Common myeloid progenitor, CD34-positive (primary cell): ENCODE measurements around the gene SLC44A4.

ENCODE experiments used
- CTCF ChIA-PET: fragments of 350-600 bp; sonication (Branson Sonifier 250); formaldehyde crosslinking; loops from one replicate; lab custom pipeline; 2021; ENCODE audit warnings: antibody characterized with exemption; lab: Charles Lee
- POLR2A ChIA-PET: fragments of 350-600 bp; sonication (Branson Sonifier 250); formaldehyde crosslinking; loops from one replicate; lab custom pipeline; 2021; ENCODE audit warnings: antibody characterized with exemption; lab: Charles Lee
- DNase-seq, 3 donors: peaks; one replicate each; pipeline versions ENCODE4 v3.0.0 to v3.0.0-alpha.2; 2013
- H3K27ac ChIP-seq, 2 experiments: 1 replicate in 1 of 2; 2 replicates in 1 of 2; pipeline ENCODE4 v1.7.0; 2013; ENCODE audit warnings: inconsistent platforms in 2 of 2, low read length in 2 of 2, mild to moderate bottlenecking in 2 of 2, low read depth in 1 of 2, moderate library complexity in 1 of 2; ENCODE audit not compliant: severe bottlenecking in 2 of 2, insufficient read depth in 1 of 2, poor library complexity in 1 of 2
- H3K27me3 ChIP-seq, 5 experiments: replicated peaks in 2 of 5; 1 replicate in 3 of 5; 2 replicates in 2 of 5; pipeline versions ENCODE4 v1.6.1 to v1.7.0; 2013; ENCODE audit warnings: low read length in 4 of 5, mild to moderate bottlenecking in 2 of 5, moderate library complexity in 2 of 5, inconsistent platforms in 1 of 5; ENCODE audit not compliant: insufficient read depth in 5 of 5, control insufficient read depth in 4 of 5
- H3K36me3 ChIP-seq, 4 experiments: 1 replicate in 2 of 4; 2 replicates in 2 of 4; pipeline versions ENCODE4 v1.6.1 to v1.7.0; 2013; ENCODE audit warnings: low read length in 3 of 4, control low read depth in 1 of 4, mild to moderate bottlenecking in 1 of 4; ENCODE audit not compliant: control insufficient read depth in 4 of 4, insufficient read depth in 4 of 4
- H3K4me1 ChIP-seq, 4 experiments: 1 replicate in 3 of 4; 2 replicates in 1 of 4; pipeline versions ENCODE4 v1.6.1 to v1.7.1; 2013; ENCODE audit warnings: low read length in 3 of 4, mild to moderate bottlenecking in 3 of 4, control low read depth in 1 of 4, inconsistent platforms in 1 of 4, moderate library complexity in 1 of 4; ENCODE audit not compliant: control insufficient read depth in 4 of 4, insufficient read depth in 4 of 4; ENCODE audit errors: control extremely low read depth in 1 of 4
- H3K4me3 ChIP-seq, 7 experiments: 1 replicate in 4 of 7; 2 replicates in 3 of 7; pipeline versions ENCODE4 v1.5.1 to v1.7.0; 2013; ENCODE audit warnings: mild to moderate bottlenecking in 7 of 7, low read length in 6 of 7, moderate library complexity in 6 of 7, inconsistent platforms in 2 of 7, low read depth in 2 of 7, control low read depth in 1 of 7; ENCODE audit not compliant: insufficient read depth in 4 of 7, control insufficient read depth in 1 of 7; ENCODE audit errors: extremely low read depth in 1 of 7
- H3K9me3 ChIP-seq, 5 experiments: 1 replicate in 4 of 5; 2 replicates in 1 of 5; pipeline versions ENCODE4 v1.6.1 to v1.7.1; 2013; ENCODE audit warnings: low read length in 4 of 5, mild to moderate bottlenecking in 2 of 5, inconsistent platforms in 1 of 5, low read depth in 1 of 5, moderate library complexity in 1 of 5; ENCODE audit not compliant: control insufficient read depth in 4 of 5, insufficient read depth in 2 of 5; ENCODE audit errors: control extremely low read depth in 1 of 5
- WGBS: methylation state at CpG from one replicate; pipeline ENCODE4 v1.1.5; 2013; ENCODE audit not compliant: insufficient coverage; 5-methylcytosine and 5-hydroxymethylcytosine counted together

SLC44A4 gene

DNA sequence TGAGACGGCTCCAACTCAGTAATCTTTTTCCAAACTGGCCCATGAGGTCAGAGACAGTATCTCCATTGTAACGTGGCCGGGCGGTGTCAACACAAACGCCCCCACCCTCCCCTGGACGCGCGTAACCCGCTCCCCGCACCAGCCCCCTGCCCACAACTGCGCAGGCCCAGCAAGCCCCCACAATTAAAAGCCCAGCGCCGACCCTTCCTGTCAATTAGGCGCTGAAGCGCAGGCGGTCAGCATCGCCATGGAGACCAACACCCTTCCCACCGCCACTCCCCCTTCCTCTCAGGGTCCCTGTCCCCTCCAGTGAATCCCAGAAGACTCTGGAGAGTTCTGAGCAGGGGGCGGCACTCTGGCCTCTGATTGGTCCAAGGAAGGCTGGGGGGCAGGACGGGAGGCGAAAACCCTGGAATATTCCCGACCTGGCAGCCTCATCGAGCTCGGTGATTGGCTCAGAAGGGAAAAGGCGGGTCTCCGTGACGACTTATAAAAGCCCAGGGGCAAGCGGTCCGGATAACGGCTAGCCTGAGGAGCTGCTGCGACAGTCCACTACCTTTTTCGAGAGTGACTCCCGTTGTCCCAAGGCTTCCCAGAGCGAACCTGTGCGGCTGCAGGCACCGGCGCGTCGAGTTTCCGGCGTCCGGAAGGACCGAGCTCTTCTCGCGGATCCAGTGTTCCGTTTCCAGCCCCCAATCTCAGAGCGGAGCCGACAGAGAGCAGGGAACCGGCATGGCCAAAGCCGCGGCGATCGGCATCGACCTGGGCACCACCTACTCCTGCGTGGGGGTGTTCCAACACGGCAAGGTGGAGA is 63.6 kb downstream of the SLC44A4 start, which contains the start of the genes HSPA1A and HSPA1L:
Gene HSPA1A (plus strand): TSS at position 519 of the 814 bp plus-strand sequence. CDS start 214 bp downstream, at position 733.
Gene HSPA1L (minus strand): TSS at position 259 of the 814 bp plus-strand sequence. CDS start 3,311 bp downstream, outside the sequence.
- H3K27ac ChIP-seq = peak within 1 kb of the TSS; percentile 58 to 83
- H3K4me1 ChIP-seq = peaks cover 16 to 38% (median 27%) of the 10 kb centered on the region in 4 experiments
- ChIA-PET CTCF (interaction anchor here (0.7 to 3.9 kb wide), 8 partner anchors 10 to 85 kb away, joined by 3 to 13 read pairs (median 4); partner anchors contain the start of genes DDAH2, HSPA1B and VARS1), POLR2A (interaction anchor here (0.8 to 1.9 kb wide), 4 partner anchors 9 to 19 kb away, joined by 4 to 14 read pairs (median 6); partner anchors contain the start of genes HSPA1B, LSM2 and VARS1)
- H3K4me3 ChIP-seq = peak within 1 kb of the TSS; percentile 69 to 98 (median 88)
- H3K9me3 ChIP-seq = no peaks in the 10 kb centered on the region
- H3K36me3 ChIP-seq = no peaks in the 10 kb centered on the region
- no peaks in the 10 kb centered on the region for H3K27me3 ChIP-seq
- 0% methylated on average over 34 of the region's 56 CpGs for WGBS
- DNase-seq = peak; percentile 86 to 91 (median 90)

DNA sequence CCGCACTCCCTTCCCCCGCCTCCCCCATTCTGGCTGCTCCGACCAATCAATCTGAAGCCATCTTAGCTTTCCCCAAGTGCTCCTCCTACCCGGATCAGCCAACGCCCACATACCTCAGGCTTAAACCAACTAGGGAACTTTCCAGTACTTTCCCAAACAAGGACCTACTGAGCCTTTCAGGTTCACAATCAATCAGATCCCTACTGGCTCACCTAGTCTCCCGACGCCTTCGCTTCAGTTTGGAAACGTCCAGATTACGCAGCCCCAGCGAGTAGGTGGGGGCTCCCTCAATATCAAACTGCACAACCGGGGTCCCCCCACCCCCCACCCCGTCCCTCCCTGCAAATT is 64.1 kb downstream of the SLC44A4 start:
- CTCF ChIA-PET = interaction anchor here (1.0 to 3.9 kb wide), 8 partner anchors 11 to 85 kb away, joined by 3 to 13 read pairs (median 6); partner anchors contain the start of genes HSPA1B and VARS1
- peaks cover 16 to 38% (median 24%) of the 10 kb centered on the region in 4 experiments for H3K4me1 ChIP-seq
- no peaks in the 10 kb centered on the region for H3K36me3 ChIP-seq
- H3K27me3 ChIP-seq = no peaks in the 10 kb centered on the region
- WGBS = 0% methylated on average over 9 of the region's 13 CpGs
- H3K9me3 ChIP-seq = no peaks in the 10 kb centered on the region
- POLR2A ChIA-PET = interaction anchor here (0.7 to 1.9 kb wide), 7 partner anchors 8 to 111 kb away, joined by 3 to 14 read pairs (median 4); partner anchors contain the start of genes ABHD16A, HSPA1B, LSM2 and VARS1
- H3K4me3 ChIP-seq = peak overlapping the region; percentile 35 to 95 (median 82)
- DNase-seq = peak; percentile 80 to 86 (median 83)
- H3K27ac ChIP-seq = peak overlapping the region; percentile 58 to 83

DNA sequence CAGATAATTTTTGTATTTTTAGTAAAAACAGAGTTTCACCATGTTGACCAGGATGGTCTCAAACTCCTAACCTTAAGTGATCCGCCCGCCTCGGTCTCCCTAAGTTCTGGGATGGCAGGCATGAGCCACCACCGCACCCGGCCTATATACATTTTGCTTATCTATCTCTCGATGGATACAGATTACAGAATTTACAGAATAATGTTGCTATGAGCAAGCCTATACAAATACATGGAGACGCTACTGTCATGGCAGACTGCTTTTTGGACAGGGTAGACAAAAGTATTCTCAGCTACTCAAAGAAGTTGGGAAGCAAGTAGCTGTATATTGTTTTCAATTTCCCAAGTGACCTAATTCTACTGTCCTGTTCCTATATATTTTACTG is 65.3 kb downstream of the SLC44A4 start:
- POLR2A ChIA-PET = interaction anchor here (1.2 to 1.5 kb wide), 2 partner anchors 13 to 198 kb away, joined by 3 to 4 read pairs; partner anchors contain the start of gene HSPA1B
- peak overlapping the region in 3 of 7 experiments; percentile 28 to 95 (median 91) for H3K4me3 ChIP-seq
- no peak for DNase-seq

More for the DNA sequence above, 65.3 kb downstream of the SLC44A4 start:
- Histone ChIP-seq H3K27ac (peak overlapping the region in 1 of 2 experiments; percentile 83), H3K4me1 (peaks cover 10 to 35% (median 17%) of the 10 kb centered on the region in 4 experiments), H3K9me3 (no peaks in the 10 kb centered on the region), H3K36me3 (no peaks in the 10 kb centered on the region), H3K27me3 (no peaks in the 10 kb centered on the region)
- CTCF ChIA-PET = interaction anchor here (0.6 to 3.9 kb wide), 9 partner anchors 13 to 92 kb away, joined by 3 to 13 read pairs (median 5); partner anchors contain the start of genes LY6G6C and VARS1
- WGBS = 100% methylated on average over 2 of the region's 7 CpGs
